Lung (tissue), 12 donors: ENCODE results near the gene STX8. TPM values are rescaled to one million over a fixed set of nuclear protein-coding genes. Genes with fewer than 3 reads are reported as not detected.

Experiments used
- ATAC-seq: fragments of 200-7000 bp; cut with Tn5 transposase; one replicate; pipeline ENCODE4 v1.9.1; 2020; ENCODE audit warnings: moderate number of reproducible peaks; ENCODE audit not compliant: insufficient read depth, low FRiP score
- DNase-seq, 3 donors: peaks; one replicate each; pipeline ENCODE4 v3.0.0-alpha.2; 2013 to 2017
- H3K27ac ChIP-seq, 2 donors: one replicate each; pipeline ENCODE4 v1.5.1; 2013; ENCODE audit warnings: mild to moderate bottlenecking in 2 of 2, moderate library complexity in 2 of 2, control low read depth in 1 of 2, inconsistent platforms in 1 of 2, low read depth in 1 of 2, low read length in 1 of 2
- H3K27me3 ChIP-seq, 3 donors: one replicate each; pipeline ENCODE4 v1.5.1; 2013; ENCODE audit warnings: low read length in 2 of 3; ENCODE audit not compliant: control insufficient read depth in 3 of 3, insufficient read depth in 3 of 3
- H3K36me3 ChIP-seq, 4 donors: one replicate each; pipeline ENCODE4 v1.5.1; 2013; ENCODE audit warnings: low read length in 4 of 4, mild to moderate bottlenecking in 1 of 4, moderate library complexity in 1 of 4; ENCODE audit not compliant: control insufficient read depth in 4 of 4, insufficient read depth in 4 of 4
- H3K4me1 ChIP-seq, 5 donors: one replicate each; pipeline ENCODE4 v1.5.1; 2013; ENCODE audit warnings: low read length in 5 of 5, mild to moderate bottlenecking in 2 of 5, moderate library complexity in 1 of 5; ENCODE audit not compliant: control insufficient read depth in 5 of 5, insufficient read depth in 5 of 5
- H3K4me3 ChIP-seq: one replicate; pipeline ENCODE4 v1.5.1; 2013; ENCODE audit warnings: mild to moderate bottlenecking, control low read depth, moderate library complexity
- H3K9ac ChIP-seq, 2 donors: one replicate each; pipeline ENCODE4 v1.5.1; 2013; ENCODE audit warnings: low read length in 2 of 2, control low read depth in 1 of 2; ENCODE audit not compliant: insufficient read depth in 1 of 2
- H3K9me3 ChIP-seq, 4 donors: one replicate each; pipeline ENCODE4 v1.5.1; 2013; ENCODE audit warnings: low read length in 3 of 4, mild to moderate bottlenecking in 1 of 4, moderate library complexity in 1 of 4; ENCODE audit not compliant: control insufficient read depth in 4 of 4, insufficient read depth in 3 of 4
- CTCF ChIP-seq: IDR thresholded peaks from 2 replicates; pipeline ENCODE4 v1.5.1; 2012; ENCODE audit warnings: mild to moderate bottlenecking; ENCODE audit errors: control extremely low read depth, extremely low read depth
- WGBS, 2 donors: extraction: QIAGEN DNeasy Blood & Tissue Kit; methylation state at CpG; one replicate each; pipeline ENCODE4 v1.1.7; 2013; 5-methylcytosine and 5-hydroxymethylcytosine counted together
- polyA plus RNA-seq, 2 donors: library from polyadenylated mRNA; stranded (reverse); fragments of 200-250 nt; gene quantifications; one replicate each; pipeline ENCODE4 v1.2.1, GENCODE V29; 2013
- total RNA-seq, 2 donors: library from RNA; depleted of rRNA in 1 of 2; stranded (reverse); fragments of >200 nt in 1 of 2; gene quantifications; one replicate each; pipeline ENCODE4 v1.2.1, GENCODE V29; 2014 to 2021
- donor health status: control.
- donor health status: control.
- donor health status: Bipolar disorder and iron deficiency.
- donor health status: healthy.
- donor health status: DM: yes; HTN: yes; CAD: no.

STX8 gene
- total and polyA plus RNA-seq, 4 donors = 36.5 to 81.1 (median 63.2) TPM

- no peak overlapping the region for H3K27ac ChIP-seq
- peaks cover 0 to 7% (median 2%) of the 10 kb centered on the region in 5 donors for H3K4me1 ChIP-seq
- no peak overlapping the region for H3K9ac ChIP-seq
- no peaks in the 10 kb centered on the region for H3K36me3 ChIP-seq
- H3K9me3 ChIP-seq = no peaks in the 10 kb centered on the region
- H3K4me3 ChIP-seq = no peak overlapping the region
- ATAC-seq (no peak), DNase-seq (no peak)
- H3K27me3 ChIP-seq = peaks cover 0 to 9% (median 0%) of the 10 kb centered on the region in 3 donors
- TF ChIP-seq CTCF = no peak
- 90 to 92% methylated on average over 9 of the region's 9 CpGs for WGBS, 2 donors
These were observed 304.7 kb downstream of the STX8 start for GRCh38 chr17:9270921-9271320.

GRCh38 chr17:9269350-9270035 is 306.1 kb downstream of the STX8 start:
- no peak overlapping the region for H3K9ac ChIP-seq
- no peaks in the 10 kb centered on the region for H3K36me3 ChIP-seq
- H3K27me3 ChIP-seq = peaks cover 0 to 12% (median 0%) of the 10 kb centered on the region in 3 donors
- TF ChIP-seq CTCF = no peak
- H3K4me3 ChIP-seq = no peak overlapping the region
- DNase-seq (no peak), ATAC-seq (no peak)
- no peaks in the 10 kb centered on the region for H3K9me3 ChIP-seq
- no peak overlapping the region for H3K27ac ChIP-seq
- 87 to 91% methylated on average over 7 of the region's 7 CpGs for WGBS, 2 donors
- peaks cover 0 to 7% (median 2%) of the 10 kb centered on the region in 5 donors for H3K4me1 ChIP-seq

GRCh38 chr17:9268546-9268945 is 307.1 kb downstream of the STX8 start:
- Histone ChIP-seq H3K4me3 (no peak overlapping the region), H3K9me3 (peaks cover 0 to 4% (median 1%) of the 10 kb centered on the region in 4 donors), H3K9ac (no peak overlapping the region), H3K27ac (no peak overlapping the region), H3K27me3 (peaks cover 0 to 12% (median 0%) of the 10 kb centered on the region in 3 donors), H3K4me1 (peaks cover 0 to 6% (median 0%) of the 10 kb centered on the region in 5 donors), H3K36me3 (no peaks in the 10 kb centered on the region)
- no peak for ATAC-seq
- no peak for DNase-seq
- WGBS, 2 donors = 94 to 96% methylated on average over 6 of the region's 6 CpGs
- TF ChIP-seq CTCF = no peak
